B cell (primary cell): ENCODE data around the gene FANCC.

Source experiments
- CTCF ChIP-seq: fragments of 200-600 bp; IDR thresholded peaks from one replicate; pipeline ENCODE4 v1.8.0; 2022; ENCODE audit warnings: antibody characterized with exemption, mild to moderate bottlenecking
- EZH2 ChIP-seq: IDR thresholded peaks from 2 replicates; pipeline ENCODE4 v1.6.1; 2012; ENCODE audit warnings: borderline replicate concordance, low read depth, mild to moderate bottlenecking, moderate library complexity, low read length; ENCODE audit not compliant: insufficient read depth, poor library complexity, severe bottlenecking

- no peak for TF ChIP-seq CTCF
- no peak for TF ChIP-seq EZH2
These were observed 240.3 kb downstream of the FANCC start for GRCh38 chr9:95077053-95077765.
